HL-60 (cell line): Measurements from ENCODE around the gene SLC25A1.

ENCODE experiments used
- DNase-seq, 2 experiments: peaks; one replicate each; pipeline ENCODE4 v3.0.0-alpha.2; 2010 to 2020; ENCODE audit warnings: low read depth in 1 of 2, low spot score in 1 of 2
- H3K27ac ChIP-seq: fragments of 250-450 bp; sonication (Bioruptor Pico); replicated peaks from 2 replicates; pipeline ENCODE4 v1.5.1; 2020; ENCODE audit warnings: mild to moderate bottlenecking, moderate library complexity
- H3K27me3 ChIP-seq: fragments of 250-450 bp; sonication (Bioruptor Pico); 2 replicates; pipeline ENCODE4 v1.5.1; 2021; ENCODE audit warnings: mild to moderate bottlenecking, moderate library complexity; ENCODE audit not compliant: insufficient read depth, poor library complexity, severe bottlenecking
- H3K4me3 ChIP-seq: replicated peaks from 2 replicates; pipeline ENCODE4 v1.5.1; 2011; ENCODE audit warnings: mild to moderate bottlenecking, control low read depth, low read length; ENCODE audit not compliant: insufficient read depth
- CTCF ChIP-seq: IDR thresholded peaks from one replicate; pipeline ENCODE4 v1.5.1; 2011; ENCODE audit warnings: low read length, control low read depth, inconsistent platforms; ENCODE audit not compliant: insufficient read depth
- GABPA ChIP-seq: IDR thresholded peaks from 2 replicates; pipeline ENCODE4 v1.6.1; 2012; ENCODE audit warnings: low read depth
- POLR2AphosphoS5 ChIP-seq: IDR thresholded peaks from 2 replicates; pipeline ENCODE4 v1.6.1; 2012; ENCODE audit warnings: low read depth
- REST ChIP-seq: IDR thresholded peaks from 2 replicates; pipeline ENCODE4 v1.6.1; 2012; ENCODE audit warnings: low read depth; ENCODE audit not compliant: insufficient replicate concordance
- SPI1 ChIP-seq: IDR thresholded peaks from 2 replicates; pipeline ENCODE4 v1.6.1; 2012; ENCODE audit warnings: low read depth, mild to moderate bottlenecking, borderline replicate concordance
- long read RNA-seq: library from polyadenylated mRNA; unstranded; transcript quantifications from one replicate; pipeline ENCODE4 v2.0.0, GENCODE V29; 2020

SLC25A1 gene
- long read RNA-seq, transcript SLC25A1-201 (9 exons, 1,648 nt) = major isoform, 142 of 193 reads
- long read RNA-seq, transcript SLC25A1-202 (9 exons, 1,514 nt) = minor isoform, 35 of 193 reads
- long read RNA-seq, partial matches to known transcripts = 3 of 193 reads
- long read RNA-seq, other reads (novel, unspliced or antisense) = 12 of 193 reads

GRCh38 chr22:19178657-19179496 is at the start of gene SLC25A1:
Gene SLC25A1, minus strand, starts transcription at chr22:19178736. Its CDS starts 63 bp downstream, at chr22:19178673.
- DNase-seq = peak; percentile 75 to 78
- Histone ChIP-seq H3K27me3 (no peaks in the 10 kb centered on the region), H3K27ac (peak within 1 kb of the TSS; percentile 75), H3K4me3 (peak within 1 kb of the TSS; percentile 72)
- TF ChIP-seq REST = no peak
- TF ChIP-seq GABPA = no peak
- peak; percentile 25; the same call in 1 of the 2 replicates for TF ChIP-seq POLR2AphosphoS5
- no peak for TF ChIP-seq SPI1
- no peak for TF ChIP-seq CTCF

GRCh38 chr22:19228179-19228578 is 49.6 kb upstream of the SLC25A1 start:
- Histone ChIP-seq H3K4me3 (no peak overlapping the region), H3K27ac (no peak overlapping the region), H3K27me3 (no peaks in the 10 kb centered on the region)
- TF ChIP-seq GABPA (no peak), POLR2AphosphoS5 (no peak), REST (no peak), CTCF (no peak), SPI1 (no peak)
- DNase-seq = no peak

- DNase-seq = no peak
- no peaks in the 10 kb centered on the region for H3K27me3 ChIP-seq
- H3K4me3 ChIP-seq = no peak overlapping the region
- TF ChIP-seq CTCF (no peak), GABPA (no peak), SPI1 (no peak), REST (no peak), POLR2AphosphoS5 (no peak)
- no peak overlapping the region for H3K27ac ChIP-seq
Measured at GRCh38 chr22:19226428-19226827, 47.9 kb upstream of the SLC25A1 start.
